HG02981 (cell line): ENCODE measurements around the gene SRD5A3.

ENCODE experiments used
- ATAC-seq: cut with Tn5 transposase; IDR thresholded peaks from one replicate; pipeline ENCODE4 v1.9.1; 2021; ENCODE audit warnings: mild to moderate bottlenecking, moderate library complexity; ENCODE audit not compliant: unreplicated experiment

SRD5A3 gene

GRCh38 chr4:55372259-55372658 is 26.2 kb downstream of the SRD5A3 start:
- ATAC-seq, result no peak

GRCh38 chr4:55373461-55373860 is 27.4 kb downstream of the SRD5A3 start:
- no peak for ATAC-seq

- ATAC-seq, result no peak
Measured at GRCh38 chr4:55376698-55377097, 30.7 kb downstream of the SRD5A3 start.

GRCh38 chr4:55378617-55379467 is 32.8 kb downstream of the SRD5A3 start:
- ATAC-seq, result no peak

GRCh38 chr4:55380576-55380975 is 34.5 kb downstream of the SRD5A3 start:
- no peak for ATAC-seq

- ATAC-seq, result no peak
Measured at GRCh38 chr4:55381502-55381901, 35.5 kb downstream of the SRD5A3 start.

GRCh38 chr4:55382488-55383003 is 36.5 kb downstream of the SRD5A3 start:
- ATAC-seq, result no peak

GRCh38 chr4:55385201-55385649 is 39.2 kb downstream of the SRD5A3 start:
- no peak for ATAC-seq

GRCh38 chr4:55386073-55386472 is 40.0 kb downstream of the SRD5A3 start:
- ATAC-seq, result peak; percentile 80

- ATAC-seq, result no peak
Measured at GRCh38 chr4:55386840-55387239, 40.8 kb downstream of the SRD5A3 start.

- no peak for ATAC-seq
Measured at GRCh38 chr4:55393461-55394320, 47.6 kb downstream of the SRD5A3 start.

- ATAC-seq, result peak; percentile 0
Measured at GRCh38 chr4:55395218-55395528, 49.1 kb downstream of the SRD5A3 start.

- peak; percentile 91 for ATAC-seq
Measured at GRCh38 chr4:55395529-55396307, 49.7 kb downstream of the SRD5A3 start, which contains the start of gene TMEM165. TMEM165 (plus strand) TSS chr4:55395957; CDS start chr4:55396190, 233 bp downstream.

GRCh38 chr4:55396308-55397125 is 50.5 kb downstream of the SRD5A3 start:
- ATAC-seq, result peak; percentile 21

- no peak for ATAC-seq
Measured at GRCh38 chr4:55397126-55397436, 51.0 kb downstream of the SRD5A3 start.

- no peak for ATAC-seq
Measured at GRCh38 chr4:55397520-55398321, 51.7 kb downstream of the SRD5A3 start.

GRCh38 chr4:55398461-55398860 is 52.4 kb downstream of the SRD5A3 start:
- ATAC-seq, result no peak

- ATAC-seq, result no peak
Measured at GRCh38 chr4:55398966-55399365, 52.9 kb downstream of the SRD5A3 start.

GRCh38 chr4:55399581-55399980 is 53.5 kb downstream of the SRD5A3 start:
- ATAC-seq, result no peak
